NK-92 (cell line): ENCODE results near the gene IL1RL2.

Experiments used
- DNase-seq: peaks from one replicate; lab custom pipeline; 2025; ENCODE audit not compliant: unreplicated experiment; lab: John Stamatoyannopoulos, UW

The IL1RL2 gene

GRCh38 chr2:102158011-102158755, 28.6 kb upstream of the IL1RL2 start:
- no peak for DNase-seq

- DNase-seq = no peak
Observed at GRCh38 chr2:102159295-102159694, 27.5 kb upstream of the IL1RL2 start.

GRCh38 chr2:102166189-102166845, 20.5 kb upstream of the IL1RL2 start:
- no peak for DNase-seq

- no peak for DNase-seq
Observed at GRCh38 chr2:102168026-102168771, 18.6 kb upstream of the IL1RL2 start.

GRCh38 chr2:102171946-102172345, 14.9 kb upstream of the IL1RL2 start:
- DNase-seq = no peak

GRCh38 chr2:102172745-102173144, 14.1 kb upstream of the IL1RL2 start:
- DNase-seq = no peak

- DNase-seq = no peak
Observed at GRCh38 chr2:102176172-102176571, 10.7 kb upstream of the IL1RL2 start.

GRCh38 chr2:102177814-102178478, 8.9 kb upstream of the IL1RL2 start:
- DNase-seq = no peak

- no peak for DNase-seq
Observed at GRCh38 chr2:102179061-102179460, 7.8 kb upstream of the IL1RL2 start.

GRCh38 chr2:102179788-102180686, 6.8 kb upstream of the IL1RL2 start:
- no peak for DNase-seq

GRCh38 chr2:102180687-102180999, 6.2 kb upstream of the IL1RL2 start:
- DNase-seq = no peak

- DNase-seq = no peak
Observed at GRCh38 chr2:102181376-102181775, 5.4 kb upstream of the IL1RL2 start.

GRCh38 chr2:102181919-102182635, 4.7 kb upstream of the IL1RL2 start:
- no peak for DNase-seq

- no peak for DNase-seq
Observed at GRCh38 chr2:102184018-102184417, 2.8 kb upstream of the IL1RL2 start.

- DNase-seq = no peak
Observed at GRCh38 chr2:102184568-102184967, 2.3 kb upstream of the IL1RL2 start.

GRCh38 chr2:102185347-102185746, 1.5 kb upstream of the IL1RL2 start:
- DNase-seq = no peak

GRCh38 chr2:102187496-102188150, 800 bp downstream of the IL1RL2 start:
- no peak for DNase-seq

- DNase-seq = no peak
Observed at GRCh38 chr2:102190430-102191107, 3.7 kb downstream of the IL1RL2 start.

- no peak for DNase-seq
Observed at GRCh38 chr2:102191501-102191900, 4.7 kb downstream of the IL1RL2 start.
